Neural progenitor cell (in vitro differentiated cells): Measurements from ENCODE around the gene RSPO3.

Source experiments
- CTCF ChIP-seq: fragments of 200-600 bp; sonication (generic); IDR thresholded peaks from 2 replicates; pipeline ENCODE4 v1.5.1; 2017; ENCODE audit warnings: antibody characterized with exemption, mild to moderate bottlenecking
- EZH2 ChIP-seq: fragments of 200-600 bp; sonication (generic); IDR thresholded peaks from 2 replicates; pipeline ENCODE4 v1.6.1; 2017; ENCODE audit warnings: antibody characterized with exemption, mild to moderate bottlenecking, moderate library complexity

- TF ChIP-seq CTCF = no peak
- no peak for TF ChIP-seq EZH2
Observed at GRCh38 chr6:127199470-127199869, 81.0 kb downstream of the RSPO3 start.
